PC-9 (cell line): ENCODE data around the gene EXOC2. TPM values are rescaled to one million over a fixed set of nuclear protein-coding genes. Genes with fewer than 3 reads are reported as not detected.

ENCODE experiments used
- BruUV-seq: library from RNA; stranded (reverse); fragments of 400-500 nt; replicated peaks from 2 replicates; lab custom pipeline; 2021; lab: Mats Ljungman, UMichigan
- CTCF ChIA-PET: fragments of 300-600 bp; sonication (Branson Sonifier 250); formaldehyde crosslinking; loops from one replicate; lab custom pipeline; 2022; ENCODE audit warnings: antibody characterized with exemption; lab: Charles Lee
- POLR2A ChIA-PET: fragments of 300-600 bp; sonication (Branson Sonifier 250); formaldehyde crosslinking; loops from one replicate; lab custom pipeline; 2022; ENCODE audit warnings: antibody characterized with exemption; ENCODE audit not compliant: unreplicated experiment; lab: Charles Lee
- DNase-seq, 2 experiments: peaks; one replicate each; pipeline versions ENCODE4 v3.0.0 to v3.0.0-alpha.2; 2015 to 2022; ENCODE audit warnings: mixed read lengths in 1 of 2
- H2AFZ ChIP-seq: fragments of 200-600 bp; sonication (generic); 2 replicates; pipeline ENCODE4 v1.8.1; 2017; ENCODE audit warnings: antibody characterized with exemption
- H3F3A ChIP-seq: fragments of 200-600 bp; sonication (generic); 2 replicates; pipeline ENCODE4 v1.8.1; 2017; ENCODE audit warnings: antibody characterized with exemption, mild to moderate bottlenecking, low read depth; ENCODE audit not compliant: insufficient read depth
- H3K27ac ChIP-seq: fragments of 200-600 bp; sonication (generic); 2 replicates; pipeline ENCODE4 v1.6.1; 2016; ENCODE audit warnings: mixed run types
- H3K27me3 ChIP-seq: fragments of 200-600 bp; sonication (generic); 2 replicates; pipeline ENCODE4 v1.6.1; 2016; ENCODE audit warnings: low read depth, mixed run types; ENCODE audit not compliant: insufficient read depth
- H3K36me3 ChIP-seq: fragments of 200-600 bp; sonication (generic); 2 replicates; pipeline ENCODE4 v1.6.1; 2016; ENCODE audit warnings: low read depth, mixed run types
- H3K4me1 ChIP-seq: fragments of 200-600 bp; sonication (generic); replicated peaks from 2 replicates; pipeline ENCODE4 v1.6.1; 2016; ENCODE audit warnings: mixed run types; ENCODE audit not compliant: insufficient read depth
- H3K4me2 ChIP-seq: fragments of 200-600 bp; sonication (generic); 2 replicates; pipeline ENCODE4 v1.6.1; 2017; ENCODE audit warnings: mixed run types
- H3K4me3 ChIP-seq: fragments of 200-600 bp; sonication (generic); 2 replicates; pipeline ENCODE4 v1.6.1; 2016; ENCODE audit warnings: mixed run types
- H3K79me2 ChIP-seq: fragments of 200-600 bp; sonication (generic); 2 replicates; pipeline ENCODE4 v1.6.1; 2017; ENCODE audit warnings: low read depth, mixed run types
- H3K9me2 ChIP-seq: fragments of 200-600 bp; sonication (generic); 2 replicates; pipeline ENCODE4 v1.8.1; 2017; ENCODE audit warnings: mild to moderate bottlenecking; ENCODE audit not compliant: insufficient read depth
- H3K9me3 ChIP-seq: fragments of 200-600 bp; sonication (generic); 2 replicates; pipeline ENCODE4 v1.8.1; 2016; ENCODE audit warnings: low read depth; ENCODE audit not compliant: insufficient read depth
- H4K20me1 ChIP-seq: fragments of 200-600 bp; sonication (generic); 2 replicates; pipeline ENCODE4 v1.8.1; 2017; ENCODE audit not compliant: insufficient read depth
- EZH2 ChIP-seq: fragments of 200-600 bp; sonication (generic); IDR thresholded peaks from 2 replicates; pipeline ENCODE4 v1.8.0; 2017; ENCODE audit warnings: antibody characterized with exemption, low read depth
- intact Hi-C: fragments of 100-400 bp; cut with micrococcal nuclease; formaldehyde crosslinking; loops from one replicate; pipeline ENCODE4 v1.10.0; 2022; ENCODE audit not compliant: unreplicated experiment
- total RNA-seq: library from RNA; stranded (reverse); gene quantifications from 2 replicates; pipeline ENCODE4 v1.2.3, GENCODE V29; 2021
- TF ChIP-seq, protein P1 (sequence below): fragments of 200-600 bp; sonication (generic); conservative IDR thresholded peaks from 2 replicates; pipeline ENCODE4 v1.6.1; 2017; ENCODE audit warnings: mixed run types, antibody characterized with exemption, mild to moderate bottlenecking, moderate library complexity

Gene EXOC2
- total RNA-seq, 1 experiment from 2014 or later: 28.2 TPM

DNA sequence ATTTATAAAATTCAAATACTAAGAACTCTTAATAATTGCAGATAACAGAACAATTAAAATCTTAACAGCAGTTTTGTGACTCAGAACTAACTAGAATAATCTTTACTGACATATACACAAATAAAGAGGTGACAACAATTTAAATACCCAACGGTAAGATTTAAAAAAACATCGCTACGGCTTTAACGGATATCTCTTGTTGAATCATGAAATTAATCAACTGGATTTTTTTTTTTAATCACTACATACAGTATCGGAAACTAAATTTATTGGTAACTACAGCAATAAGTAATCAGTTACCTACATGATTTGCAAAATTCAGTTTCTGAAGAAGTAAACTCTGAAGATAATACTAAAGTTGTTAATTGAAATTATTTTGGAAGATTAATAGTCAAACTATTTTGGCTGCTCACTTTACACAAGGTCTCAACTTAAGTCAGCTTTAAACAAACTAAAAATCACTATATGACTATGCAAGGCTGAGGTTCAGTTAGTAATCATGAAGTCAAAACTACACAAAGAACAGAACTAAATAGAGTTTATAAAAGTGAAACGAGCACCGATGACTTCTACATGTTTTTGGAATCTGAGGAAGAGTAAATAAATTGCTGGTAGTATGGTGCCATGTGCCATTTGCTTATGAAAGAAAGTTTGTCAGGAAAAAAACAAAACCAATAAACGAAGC is 164.8 kb downstream of the EXOC2 start:
- Histone ChIP-seq H3K4me3 (no peak overlapping the region), H3F3A (no peaks in the 10 kb centered on the region), H3K79me2 (no peaks in the 10 kb centered on the region), H3K36me3 (no peaks in the 10 kb centered on the region), H2AFZ (no peak overlapping the region), H3K27me3 (no peaks in the 10 kb centered on the region), H3K4me1 (no peaks in the 10 kb centered on the region), H3K27ac (no peak overlapping the region), H3K9me2 (no peaks in the 10 kb centered on the region), H4K20me1 (no peaks in the 10 kb centered on the region), H3K4me2 (no peak overlapping the region), H3K9me3 (no peaks in the 10 kb centered on the region)
- ChIA-PET CTCF (no interaction called here), POLR2A (no interaction called here)
- BruUV-seq: no TSS peak
- TF ChIP-seq, protein P1, sequence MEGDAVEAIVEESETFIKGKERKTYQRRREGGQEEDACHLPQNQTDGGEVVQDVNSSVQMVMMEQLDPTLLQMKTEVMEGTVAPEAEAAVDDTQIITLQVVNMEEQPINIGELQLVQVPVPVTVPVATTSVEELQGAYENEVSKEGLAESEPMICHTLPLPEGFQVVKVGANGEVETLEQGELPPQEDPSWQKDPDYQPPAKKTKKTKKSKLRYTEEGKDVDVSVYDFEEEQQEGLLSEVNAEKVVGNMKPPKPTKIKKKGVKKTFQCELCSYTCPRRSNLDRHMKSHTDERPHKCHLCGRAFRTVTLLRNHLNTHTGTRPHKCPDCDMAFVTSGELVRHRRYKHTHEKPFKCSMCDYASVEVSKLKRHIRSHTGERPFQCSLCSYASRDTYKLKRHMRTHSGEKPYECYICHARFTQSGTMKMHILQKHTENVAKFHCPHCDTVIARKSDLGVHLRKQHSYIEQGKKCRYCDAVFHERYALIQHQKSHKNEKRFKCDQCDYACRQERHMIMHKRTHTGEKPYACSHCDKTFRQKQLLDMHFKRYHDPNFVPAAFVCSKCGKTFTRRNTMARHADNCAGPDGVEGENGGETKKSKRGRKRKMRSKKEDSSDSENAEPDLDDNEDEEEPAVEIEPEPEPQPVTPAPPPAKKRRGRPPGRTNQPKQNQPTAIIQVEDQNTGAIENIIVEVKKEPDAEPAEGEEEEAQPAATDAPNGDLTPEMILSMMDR: no peak
- intact Hi-C loops: no loop called here
- no peak for DNase-seq

DNA sequence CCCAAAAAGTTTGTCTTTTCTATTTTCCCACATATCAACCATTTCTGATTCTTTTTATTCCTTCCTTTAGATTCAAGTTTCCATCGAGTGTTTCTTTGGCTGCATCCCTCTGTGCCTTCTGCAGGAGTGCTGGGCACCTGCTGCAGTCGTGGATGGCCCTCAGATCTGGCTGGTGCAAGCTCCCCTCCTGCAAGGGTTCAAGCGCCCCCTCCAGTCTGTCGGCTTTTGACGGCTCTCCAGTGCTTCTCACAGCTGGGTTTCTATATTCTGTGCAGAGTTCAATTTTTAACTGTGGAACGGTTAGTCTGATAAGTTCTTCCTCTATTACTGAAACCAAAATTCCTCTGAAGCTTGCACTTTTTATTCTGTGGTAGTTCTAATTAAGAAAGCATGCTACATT is 168.1 kb downstream of the EXOC2 start:
- Histone ChIP-seq H3K79me2 (no peaks in the 10 kb centered on the region), H3K9me3 (no peaks in the 10 kb centered on the region), H3K4me3 (no peak overlapping the region), H3K4me2 (no peak overlapping the region), H3K27me3 (no peaks in the 10 kb centered on the region), H3K27ac (no peak overlapping the region), H3K4me1 (no peaks in the 10 kb centered on the region), H2AFZ (no peak overlapping the region), H4K20me1 (no peaks in the 10 kb centered on the region), H3K36me3 (no peaks in the 10 kb centered on the region), H3F3A (no peaks in the 10 kb centered on the region), H3K9me2 (no peaks in the 10 kb centered on the region)
- ChIA-PET CTCF (no interaction called here), POLR2A (no interaction called here)
- DNase-seq: no peak
- intact Hi-C loops: no loop called here
- BruUV-seq: no TSS peak
- TF ChIP-seq, protein P1: no peak
- no peak for TF ChIP-seq EZH2

DNA sequence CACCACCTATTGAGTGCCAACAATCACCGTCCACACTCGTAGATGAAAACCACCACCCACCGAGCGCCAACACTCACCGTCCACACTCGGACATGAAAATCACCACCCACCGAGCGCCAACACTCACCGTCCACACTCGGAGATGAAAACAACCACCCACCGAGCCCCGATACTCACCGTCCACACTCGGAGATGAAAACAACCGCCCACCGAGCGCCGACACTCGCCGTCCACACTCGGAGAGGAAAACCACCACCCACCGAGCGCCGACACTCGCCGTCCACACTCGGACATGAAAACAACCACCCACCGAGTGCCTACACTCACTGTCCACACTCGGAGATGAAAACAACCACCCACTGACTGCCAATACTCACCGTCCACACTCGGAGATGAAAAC is 172.1 kb downstream of the EXOC2 start:
- Histone ChIP-seq H3F3A (no peaks in the 10 kb centered on the region), H3K9me3 (no peaks in the 10 kb centered on the region), H4K20me1 (no peaks in the 10 kb centered on the region), H3K36me3 (no peaks in the 10 kb centered on the region), H3K4me3 (no peak overlapping the region), H3K9me2 (no peaks in the 10 kb centered on the region), H3K27ac (no peak overlapping the region), H3K79me2 (no peaks in the 10 kb centered on the region), H3K4me2 (no peak overlapping the region), H2AFZ (no peak overlapping the region), H3K4me1 (no peaks in the 10 kb centered on the region), H3K27me3 (no peaks in the 10 kb centered on the region)
- DNase-seq: no peak
- ChIA-PET CTCF (no interaction called here), POLR2A (no interaction called here)
- no peak for TF ChIP-seq EZH2
- TF ChIP-seq, protein P1: no peak
- intact Hi-C loops: no loop called here
- no TSS peak for BruUV-seq
